HG02798 (cell line): ENCODE measurements around the gene SEMA3B.
"Not testable (repeated sequence)": the region's sequence is repeated elsewhere in the genome, so short reads cannot be mapped to it uniquely, and the experiment has no call there.

Source experiments
- ATAC-seq: cut with Tn5 transposase; IDR thresholded peaks from one replicate; pipeline ENCODE4 v1.9.1; 2021; ENCODE audit warnings: mild to moderate bottlenecking; ENCODE audit not compliant: unreplicated experiment, poor library complexity

SEMA3B gene

DNA sequence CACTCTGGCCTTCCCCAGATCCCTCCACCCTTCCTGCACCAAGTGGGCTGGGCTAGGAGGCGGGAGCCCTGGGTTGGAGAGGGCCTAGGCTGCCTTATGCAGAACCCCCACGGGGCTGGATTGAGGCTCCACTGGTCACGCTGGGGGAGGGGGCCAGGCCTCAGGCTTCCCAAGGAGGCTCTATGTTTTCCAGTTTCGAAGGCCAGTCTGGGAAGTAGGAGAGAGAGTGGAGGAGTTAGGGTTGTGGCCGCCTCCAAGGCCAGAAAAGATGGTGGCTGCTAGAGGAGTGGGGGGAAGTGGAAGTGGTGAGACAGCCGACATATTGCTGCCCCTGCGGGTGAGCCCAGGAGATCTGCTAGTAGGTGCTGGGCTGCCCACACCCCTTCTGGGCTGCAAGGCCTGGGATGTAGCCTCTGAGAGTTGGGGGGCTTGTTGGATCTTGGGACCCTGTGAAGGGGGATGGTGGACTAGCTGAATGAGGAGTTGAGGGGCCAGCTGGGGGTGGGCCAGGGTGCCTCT lies 31.8 kb upstream of the SEMA3B start:
- no peak for ATAC-seq

DNA sequence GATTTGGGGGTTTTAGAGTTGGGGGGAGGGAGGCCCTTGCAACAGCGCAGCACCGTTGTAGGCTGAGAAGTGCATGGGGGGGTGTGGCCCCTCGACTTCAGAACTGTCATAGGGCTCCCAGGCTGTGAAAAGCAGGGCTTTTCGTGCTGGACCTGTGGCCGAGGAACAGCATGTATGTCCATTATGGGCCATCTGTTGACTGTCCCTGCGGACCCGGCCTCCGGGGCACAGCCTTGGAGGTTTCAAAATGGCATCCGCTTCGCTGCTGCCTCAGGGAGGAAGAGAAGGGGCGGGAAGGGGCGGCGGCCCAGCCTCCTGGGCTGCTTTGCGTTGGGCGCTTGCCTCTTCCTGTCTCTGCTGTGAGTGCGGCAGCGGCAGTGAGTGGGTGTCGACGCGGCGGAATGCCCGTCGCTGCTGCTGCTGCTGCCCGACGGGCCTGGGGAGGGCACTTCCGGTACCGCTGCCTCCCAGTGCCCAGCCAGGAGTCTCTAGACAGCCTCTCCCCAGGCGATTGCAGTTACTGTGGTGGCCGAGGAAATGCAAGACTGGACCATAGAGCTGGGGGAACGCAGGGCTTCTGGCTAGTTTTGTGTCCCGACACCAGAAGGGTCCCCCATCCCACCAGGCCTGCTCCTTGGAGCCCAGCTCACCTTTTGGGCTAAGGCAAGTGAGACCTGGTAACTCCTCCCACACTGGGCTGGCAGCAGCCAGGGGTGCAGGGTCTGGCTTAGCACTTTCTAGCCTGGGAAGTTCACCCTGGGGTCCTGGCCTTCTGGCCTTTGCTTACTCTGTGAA lies 31.0 kb upstream of the SEMA3B start:
- peak; percentile 38 for ATAC-seq

DNA sequence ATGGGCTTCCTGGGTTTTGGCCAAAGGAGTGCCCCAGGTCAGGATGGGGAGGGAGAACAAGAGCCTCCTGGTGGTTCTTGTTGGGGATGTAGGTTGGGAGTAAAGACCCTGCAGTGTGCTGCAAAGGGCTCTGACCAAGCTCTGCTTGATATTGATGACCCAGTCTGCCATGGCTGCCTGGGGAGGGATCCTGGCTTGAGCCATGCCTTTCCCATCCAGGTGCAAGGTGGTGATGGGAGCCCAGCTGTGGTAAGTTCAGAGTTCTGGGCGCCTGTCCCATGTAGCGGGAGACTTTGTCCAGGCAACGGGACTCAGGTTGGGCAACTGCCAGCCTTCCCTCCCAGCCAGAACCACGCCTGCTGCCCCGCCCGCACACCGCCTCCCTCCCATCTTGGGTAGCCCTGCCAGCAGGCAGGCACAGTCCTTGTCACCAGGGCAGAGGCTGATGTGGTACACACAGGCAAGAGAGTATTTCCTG lies 30.4 kb upstream of the SEMA3B start:
- no peak for ATAC-seq

DNA sequence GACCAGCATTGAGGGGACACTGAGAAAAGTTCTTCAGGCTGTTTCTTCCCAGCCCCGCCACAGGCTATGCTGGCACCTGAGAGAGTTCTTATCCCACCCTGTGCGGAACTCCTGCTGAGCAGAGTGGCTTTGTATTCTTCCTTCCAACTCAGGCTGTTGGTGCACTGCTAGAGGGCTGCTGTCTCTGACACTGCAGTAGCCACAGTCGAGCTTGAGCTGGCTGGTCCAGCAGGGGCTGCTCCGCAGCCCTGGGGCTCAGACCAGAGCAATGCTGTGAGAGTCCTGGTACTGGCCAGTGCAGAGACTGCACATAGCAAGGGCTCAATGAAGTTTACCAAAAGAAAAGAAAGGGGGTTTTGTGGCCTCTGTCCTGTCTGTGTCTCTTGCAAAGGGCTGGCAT lies 29.3 kb upstream of the SEMA3B start:
- no peak for ATAC-seq

DNA sequence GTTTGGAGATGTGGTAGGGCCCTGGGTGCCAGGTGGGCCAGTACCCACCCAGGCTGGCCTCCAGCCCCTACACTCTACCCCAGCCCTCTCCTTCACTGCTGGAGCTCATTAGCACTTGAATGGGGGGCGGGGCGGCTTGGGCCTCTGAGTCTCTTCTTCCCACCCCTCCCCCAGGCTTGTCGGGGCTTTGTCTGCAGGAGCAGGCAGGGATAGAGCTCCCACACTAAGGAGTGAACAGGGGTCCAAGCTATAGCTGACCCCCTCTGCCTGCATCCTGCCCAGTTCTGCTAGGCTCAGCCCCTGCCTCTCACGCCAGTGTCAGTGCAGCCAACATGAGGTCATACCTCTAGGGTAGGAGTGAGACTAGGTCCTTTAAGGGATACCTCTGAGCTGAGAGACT lies 27.8 kb upstream of the SEMA3B start:
- ATAC-seq, result no peak

DNA sequence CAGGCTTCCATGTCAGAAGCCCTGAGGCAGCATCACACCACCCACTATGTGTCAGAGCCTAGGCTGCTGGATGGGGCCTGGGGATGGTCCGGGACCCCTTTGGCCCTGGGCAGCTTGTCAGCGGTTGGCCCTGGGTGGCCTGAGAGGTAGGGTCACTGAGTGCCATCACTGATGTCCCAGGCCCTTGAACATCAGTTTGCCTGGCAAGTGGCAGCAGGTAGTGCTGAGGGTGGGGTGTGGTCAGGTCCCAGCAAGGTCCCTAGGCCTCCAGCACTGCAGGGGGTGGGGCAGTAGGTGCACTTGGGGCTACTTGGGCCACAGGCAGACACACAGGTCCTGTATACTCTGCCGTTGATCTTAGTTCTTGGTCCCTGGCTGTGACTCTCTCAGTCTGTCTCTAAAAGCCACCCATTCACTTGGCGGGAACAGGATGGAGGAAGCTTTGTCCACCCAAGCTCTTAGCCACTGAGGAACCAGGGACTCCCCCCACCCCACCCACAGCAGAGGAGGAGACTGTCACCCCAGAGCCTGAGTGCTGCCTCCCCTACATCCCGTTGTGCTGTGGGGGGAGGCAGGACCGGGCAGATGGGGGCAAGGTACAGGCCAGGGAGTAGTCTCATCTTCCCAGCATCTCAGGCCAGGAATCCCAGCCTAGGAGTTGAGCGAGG lies 27.1 kb upstream of the SEMA3B start:
- no peak for ATAC-seq

DNA sequence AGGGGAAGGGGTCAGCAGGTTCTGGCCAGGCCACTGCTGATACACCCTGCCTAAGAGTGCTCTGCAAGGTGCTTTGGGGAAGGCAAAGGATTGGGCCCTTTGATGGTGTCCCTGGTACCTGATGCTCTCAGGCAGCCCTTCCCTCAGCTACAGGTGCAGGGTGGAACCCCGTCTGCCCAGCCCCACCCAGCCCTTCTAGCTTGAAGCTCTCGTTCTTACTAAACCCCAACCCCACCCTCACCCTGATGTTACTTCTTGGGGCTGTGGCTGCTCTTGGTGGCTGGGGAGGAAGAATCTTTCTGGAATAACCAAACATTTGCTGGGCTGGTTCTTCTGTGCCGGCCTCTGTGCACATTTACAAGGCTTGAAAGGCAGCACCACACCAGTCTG lies 26.6 kb upstream of the SEMA3B start:
- no peak for ATAC-seq

DNA sequence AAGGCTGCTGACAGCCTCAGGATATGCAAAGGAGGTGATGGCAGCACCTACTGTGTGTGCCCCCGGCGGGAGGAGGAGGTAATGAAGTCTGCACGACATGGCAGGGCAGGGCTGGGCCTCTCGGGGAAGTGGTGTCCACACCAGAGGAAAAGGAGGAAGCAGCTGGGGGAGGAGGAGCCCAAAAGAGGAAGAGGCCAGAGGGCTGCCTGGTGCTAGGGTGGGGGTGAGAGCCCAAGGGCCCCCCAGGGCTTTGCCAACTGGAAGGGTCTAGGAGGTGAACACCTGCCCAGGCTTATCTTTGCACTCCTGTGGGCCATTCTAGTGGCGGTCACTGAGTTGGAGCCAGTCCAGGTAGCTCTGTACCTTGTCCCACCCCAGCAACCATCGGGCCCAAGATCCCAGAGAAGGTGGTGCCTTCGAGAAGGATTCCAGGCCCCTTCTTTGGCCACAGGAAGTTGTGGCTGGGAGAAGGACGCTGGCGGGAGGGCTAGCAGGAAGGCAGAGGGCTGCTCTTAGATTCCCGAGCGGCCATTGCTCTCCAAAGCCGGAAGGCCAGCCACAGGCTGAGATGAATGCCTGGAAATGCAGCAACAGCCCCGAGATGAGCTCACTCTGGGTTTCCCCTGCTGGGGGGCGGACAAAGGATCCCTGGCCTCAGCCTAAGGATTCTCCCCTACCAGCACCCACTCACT lies 25.9 kb upstream of the SEMA3B start:
- no peak for ATAC-seq

DNA sequence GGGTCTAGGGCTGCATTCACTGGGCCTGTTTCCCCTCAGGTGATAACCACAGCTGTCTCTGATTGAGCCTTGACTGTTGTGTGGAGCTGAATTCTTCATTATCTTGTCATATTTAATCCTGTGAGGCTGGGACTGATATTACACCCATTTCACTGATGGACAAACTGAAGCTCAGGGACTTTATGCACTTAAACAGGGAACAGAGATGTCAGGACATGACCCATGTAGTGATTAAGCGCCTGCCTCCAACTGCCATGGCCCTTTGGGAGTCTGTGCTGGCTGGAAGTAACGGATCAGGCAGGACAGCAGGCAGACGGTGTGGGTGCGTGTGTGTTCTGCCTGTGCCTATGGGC lies 25.4 kb upstream of the SEMA3B start:
- ATAC-seq, result no peak

DNA sequence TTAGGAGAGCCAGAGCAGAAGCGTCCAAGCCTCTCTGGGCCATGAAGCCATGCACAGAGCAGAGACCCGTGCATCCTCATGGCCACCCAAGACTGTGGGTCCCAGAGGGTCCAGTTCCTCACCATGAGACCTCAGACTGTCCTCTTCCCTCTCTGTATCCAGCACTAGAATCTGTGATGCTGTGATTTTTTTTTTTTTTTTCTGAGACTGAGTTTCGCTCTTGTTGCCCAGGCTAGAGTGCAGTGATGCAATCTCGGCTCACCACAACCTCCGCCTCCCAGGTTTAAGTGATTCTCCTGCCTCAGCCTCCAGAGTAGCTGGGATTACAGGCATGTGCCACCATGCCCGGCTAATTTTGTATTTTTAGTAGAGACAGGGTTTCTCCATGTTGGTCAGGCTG lies 24.1 kb upstream of the SEMA3B start:
- not testable (repeated sequence) for ATAC-seq

DNA sequence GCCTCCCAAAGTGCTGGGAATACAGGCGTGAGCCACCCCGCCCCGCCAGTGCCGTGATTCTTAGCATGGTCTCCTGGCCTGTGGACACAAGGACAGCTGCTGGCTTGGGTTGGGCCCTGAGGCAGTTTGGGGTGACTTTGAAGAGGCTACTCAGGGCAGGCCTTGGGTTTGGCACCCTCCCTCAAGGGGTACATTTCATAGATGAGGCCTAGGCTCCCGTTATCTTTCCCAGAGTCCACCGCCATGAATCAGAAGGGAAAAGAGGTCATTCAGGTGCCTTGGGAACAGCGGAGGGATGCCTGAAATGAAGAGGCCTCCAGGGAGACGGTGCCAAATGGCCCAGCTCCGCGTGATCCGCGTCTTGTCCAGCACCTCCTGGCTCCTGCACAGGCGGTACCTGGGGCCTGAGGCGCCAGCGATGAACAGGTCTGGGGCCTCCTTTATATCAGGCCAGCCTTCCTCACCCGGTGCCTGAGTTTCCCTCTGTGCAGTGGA lies 23.6 kb upstream of the SEMA3B start:
- ATAC-seq, result no peak

DNA sequence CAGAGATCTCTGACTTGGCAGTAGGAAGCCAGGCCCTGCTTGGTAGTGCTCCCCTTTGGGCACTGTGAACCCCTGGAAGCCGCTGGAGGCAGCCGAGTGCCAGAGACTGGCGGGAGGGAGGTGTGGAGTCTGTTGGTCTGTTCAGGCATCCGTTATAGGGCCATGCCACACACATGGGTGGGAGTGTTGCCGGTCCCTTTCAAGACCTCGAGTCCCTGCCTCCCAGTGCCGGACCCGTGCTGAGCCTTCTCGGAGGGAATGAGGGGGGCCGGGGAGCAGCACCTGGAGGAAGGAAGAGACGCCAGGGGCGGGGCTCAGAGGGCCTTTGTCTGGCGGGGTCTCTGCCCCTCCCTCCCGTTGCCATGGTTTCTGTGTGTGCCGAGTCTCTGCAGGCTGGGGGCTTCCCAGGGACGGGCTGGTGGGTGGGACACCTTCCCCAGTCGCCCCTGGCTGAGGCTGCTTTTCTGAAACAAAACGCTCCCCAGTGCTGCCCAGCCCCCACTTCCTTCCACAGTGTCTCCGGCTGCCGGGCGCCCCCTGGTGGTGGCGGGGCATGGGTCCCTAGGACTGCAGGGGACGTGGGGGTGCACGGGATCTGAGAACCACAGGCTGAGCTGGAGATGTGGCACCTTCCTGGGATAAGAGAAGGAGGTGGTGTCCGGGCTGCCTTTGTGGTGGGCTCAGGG lies 23.0 kb upstream of the SEMA3B start:
- peak; percentile 71 for ATAC-seq

DNA sequence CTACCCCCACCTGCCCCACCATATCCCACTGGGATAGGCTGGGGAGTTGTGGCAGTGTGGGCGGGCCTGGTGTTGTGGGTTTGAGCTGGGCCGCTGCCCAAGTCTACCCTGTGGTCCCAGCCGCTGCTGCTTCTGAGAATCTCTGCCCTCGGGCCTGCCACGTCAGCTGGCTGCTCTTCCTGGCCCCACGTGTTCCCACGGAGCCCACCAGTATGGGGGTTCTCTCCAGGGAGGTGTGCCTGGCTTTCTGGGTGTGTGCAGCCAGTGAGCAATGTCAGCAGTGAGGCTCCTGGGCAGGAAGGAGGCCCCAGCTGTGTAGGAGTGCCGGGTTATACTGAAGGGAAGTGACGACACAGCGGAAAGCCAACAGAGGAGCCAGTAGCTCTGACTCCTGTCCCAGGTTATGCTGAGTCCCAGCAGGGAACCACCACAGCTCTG lies 22.4 kb upstream of the SEMA3B start:
- peak; percentile 61 for ATAC-seq

DNA sequence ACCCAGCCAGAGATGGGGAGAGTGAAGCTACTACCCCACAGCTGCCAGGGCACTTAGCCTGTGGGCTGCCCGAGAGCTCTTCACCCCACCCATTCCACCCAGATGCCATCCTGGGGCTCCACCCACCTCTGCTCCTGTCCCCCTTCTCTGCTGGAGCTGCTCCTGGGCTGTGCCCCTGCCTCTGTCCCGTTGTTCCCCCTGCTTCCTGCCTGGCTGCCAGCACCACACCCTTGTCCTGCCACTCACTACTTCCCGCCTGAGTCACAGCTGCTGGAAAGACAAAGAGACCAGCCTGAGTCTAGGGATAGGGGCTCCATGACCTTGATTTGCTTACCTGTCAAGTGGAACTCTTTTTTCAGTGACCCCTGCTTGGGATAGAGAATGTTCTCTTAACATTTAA lies 20.6 kb upstream of the SEMA3B start:
- ATAC-seq, result no peak

DNA sequence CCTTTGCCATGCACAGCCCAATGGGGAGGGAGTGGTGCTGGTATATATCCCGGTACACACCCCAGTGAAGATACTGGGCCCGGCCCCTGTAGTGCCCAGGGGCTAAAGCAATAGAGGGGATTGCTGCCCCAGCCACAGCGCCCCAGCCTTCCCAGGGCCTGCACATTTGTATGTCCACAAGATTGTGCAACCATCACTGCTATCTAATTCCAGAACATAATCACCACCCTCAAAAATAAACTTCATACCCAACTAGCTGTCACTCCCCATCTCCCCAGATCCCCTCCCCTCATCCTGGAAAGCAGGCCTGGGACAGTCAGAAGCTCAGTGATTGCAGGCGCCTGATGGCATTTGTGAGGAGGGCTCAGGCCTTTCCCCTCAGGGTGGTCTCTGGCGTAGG lies 19.5 kb upstream of the SEMA3B start:
- no peak for ATAC-seq

DNA sequence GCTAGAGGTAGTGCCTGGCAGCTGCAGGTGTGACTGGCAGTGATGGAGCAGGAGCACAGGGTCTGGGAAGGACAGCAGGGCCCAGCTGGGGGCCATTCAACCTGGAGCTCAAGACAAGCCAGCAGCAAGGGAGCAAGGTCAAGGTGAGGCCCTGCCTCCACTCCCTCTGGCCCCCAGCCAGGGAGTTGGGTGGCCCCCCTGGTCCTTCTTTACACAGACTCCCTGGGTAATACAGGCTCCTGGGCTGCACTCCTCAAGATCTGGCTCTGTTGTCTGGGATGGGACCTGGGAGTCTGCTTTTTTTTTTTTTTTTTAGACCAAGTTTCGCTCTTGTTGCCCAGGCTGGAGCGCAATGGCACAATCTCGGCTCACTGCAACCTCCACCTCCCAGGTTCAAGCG lies 18.4 kb upstream of the SEMA3B start:
- ATAC-seq, result no peak

DNA sequence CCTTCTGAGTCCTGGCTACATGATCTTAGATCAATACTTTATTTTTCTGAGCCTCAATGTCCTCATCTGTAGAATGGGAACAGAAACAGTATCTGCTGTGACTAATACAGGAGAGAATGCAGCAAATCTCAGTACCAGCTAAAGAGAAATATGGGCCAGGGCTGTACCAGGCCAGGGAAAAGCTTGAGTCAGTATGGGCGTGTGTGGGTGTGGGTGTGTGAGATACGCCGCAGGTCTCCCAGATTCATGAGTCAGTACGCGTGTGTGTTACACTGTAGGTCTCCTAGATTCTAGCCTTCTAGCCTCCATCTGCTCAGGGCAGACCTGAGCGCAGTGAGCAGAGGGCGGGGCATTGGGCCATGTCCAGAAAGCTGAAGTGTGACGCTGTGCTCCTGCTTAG lies 17.7 kb upstream of the SEMA3B start:
- ATAC-seq, result no peak

DNA sequence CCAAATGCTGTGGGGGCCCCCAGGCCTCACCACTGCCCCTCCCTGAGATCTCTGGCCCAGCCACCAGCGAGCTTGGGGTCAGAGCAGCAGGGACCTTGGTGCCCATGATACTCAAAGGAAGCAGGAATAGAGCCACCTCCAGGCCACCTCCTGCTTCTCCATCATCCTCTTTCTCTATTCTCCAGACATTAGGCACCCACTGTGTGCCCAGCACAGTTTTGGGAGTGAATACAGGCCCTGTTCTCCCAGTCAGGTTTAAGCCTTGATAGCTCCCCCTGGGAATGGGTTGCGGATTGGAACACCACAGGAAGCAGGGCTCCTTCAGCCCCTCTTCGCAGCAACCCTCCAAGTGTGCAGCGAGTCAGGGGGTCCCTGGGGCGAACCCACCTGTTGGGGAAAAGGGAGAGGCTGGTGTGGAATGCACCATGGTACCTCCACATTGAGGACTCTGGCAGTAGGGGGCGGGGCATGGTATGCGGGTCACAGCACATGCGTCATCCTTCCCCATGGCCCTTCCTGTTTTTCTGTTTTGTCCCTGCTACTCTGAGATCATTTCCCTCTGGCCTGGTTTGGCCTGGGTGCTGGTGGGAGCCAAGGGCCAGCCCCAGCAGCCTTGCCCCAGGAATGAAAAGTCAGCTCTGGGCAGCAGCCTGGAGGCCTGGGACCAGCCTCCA lies 14.2 kb upstream of the SEMA3B start:
- ATAC-seq, result no peak

DNA sequence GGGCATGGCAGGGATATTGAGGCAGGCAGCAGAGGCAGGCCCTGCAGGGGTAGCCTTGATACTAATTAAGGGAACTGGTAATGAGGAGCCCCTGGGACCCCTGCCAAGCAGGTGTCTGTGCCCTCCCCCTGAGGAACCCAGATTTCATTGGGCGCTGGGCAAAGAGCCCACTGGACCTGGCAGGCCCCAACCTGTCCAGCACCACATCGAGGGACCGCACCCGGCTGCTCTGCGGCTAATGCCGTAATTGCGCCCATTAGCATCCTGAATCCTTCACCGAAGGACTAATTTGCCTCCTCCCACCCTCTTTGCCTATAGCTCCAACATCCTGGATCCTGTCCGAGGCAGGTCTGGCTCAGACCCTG lies 13.7 kb upstream of the SEMA3B start:
- no peak for ATAC-seq
